ENCODE measurements around the gene GSTM2. TPM values are rescaled to one million over a fixed set of nuclear protein-coding genes. Genes with fewer than 3 reads are reported as not detected.

Gene GSTM2
- total RNA-seq, 1 donor from 2014 or later, result 37.3 TPM

DNA sequence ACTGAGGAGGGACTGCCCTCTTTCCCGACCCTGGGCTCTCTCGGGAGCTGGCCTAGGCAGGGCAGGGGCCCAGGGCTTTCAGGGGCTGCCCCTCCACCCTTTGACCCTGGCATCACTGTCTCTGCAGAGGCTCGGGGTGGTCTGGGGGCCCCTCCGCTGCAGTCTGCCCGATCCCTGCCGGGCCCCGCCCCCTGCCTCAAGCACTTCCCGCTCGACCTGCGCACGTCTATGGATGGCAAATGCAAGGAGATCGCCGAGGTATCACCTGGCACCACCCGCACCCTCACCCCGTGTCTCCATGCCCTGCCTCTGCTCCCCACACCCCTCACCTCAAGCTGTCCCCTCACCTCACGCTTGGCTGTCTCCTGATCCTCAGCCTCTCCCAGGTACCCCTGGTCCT is 42.7 kb upstream of the GSTM2 start:
- TF ChIP-seq, protein P1, sequence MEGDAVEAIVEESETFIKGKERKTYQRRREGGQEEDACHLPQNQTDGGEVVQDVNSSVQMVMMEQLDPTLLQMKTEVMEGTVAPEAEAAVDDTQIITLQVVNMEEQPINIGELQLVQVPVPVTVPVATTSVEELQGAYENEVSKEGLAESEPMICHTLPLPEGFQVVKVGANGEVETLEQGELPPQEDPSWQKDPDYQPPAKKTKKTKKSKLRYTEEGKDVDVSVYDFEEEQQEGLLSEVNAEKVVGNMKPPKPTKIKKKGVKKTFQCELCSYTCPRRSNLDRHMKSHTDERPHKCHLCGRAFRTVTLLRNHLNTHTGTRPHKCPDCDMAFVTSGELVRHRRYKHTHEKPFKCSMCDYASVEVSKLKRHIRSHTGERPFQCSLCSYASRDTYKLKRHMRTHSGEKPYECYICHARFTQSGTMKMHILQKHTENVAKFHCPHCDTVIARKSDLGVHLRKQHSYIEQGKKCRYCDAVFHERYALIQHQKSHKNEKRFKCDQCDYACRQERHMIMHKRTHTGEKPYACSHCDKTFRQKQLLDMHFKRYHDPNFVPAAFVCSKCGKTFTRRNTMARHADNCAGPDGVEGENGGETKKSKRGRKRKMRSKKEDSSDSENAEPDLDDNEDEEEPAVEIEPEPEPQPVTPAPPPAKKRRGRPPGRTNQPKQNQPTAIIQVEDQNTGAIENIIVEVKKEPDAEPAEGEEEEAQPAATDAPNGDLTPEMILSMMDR (IDR thresholded peaks at IDR 0.05), result no peak
- intact Hi-C loops (cut with DNase I), result no loop called here
- no peaks in the 10 kb centered on the region for H3K27me3 ChIP-seq
- no peak overlapping the region for H3K27ac ChIP-seq
- H3K4me3 ChIP-seq, result no peak overlapping the region
- no peak for DNase-seq
- peaks cover 35% of the 10 kb centered on the region for H3K36me3 ChIP-seq
- H3K4me1 ChIP-seq, result peaks cover 33% of the 10 kb centered on the region
- no peak for ATAC-seq
- no peaks in the 10 kb centered on the region for H3K9me3 ChIP-seq

DNA sequence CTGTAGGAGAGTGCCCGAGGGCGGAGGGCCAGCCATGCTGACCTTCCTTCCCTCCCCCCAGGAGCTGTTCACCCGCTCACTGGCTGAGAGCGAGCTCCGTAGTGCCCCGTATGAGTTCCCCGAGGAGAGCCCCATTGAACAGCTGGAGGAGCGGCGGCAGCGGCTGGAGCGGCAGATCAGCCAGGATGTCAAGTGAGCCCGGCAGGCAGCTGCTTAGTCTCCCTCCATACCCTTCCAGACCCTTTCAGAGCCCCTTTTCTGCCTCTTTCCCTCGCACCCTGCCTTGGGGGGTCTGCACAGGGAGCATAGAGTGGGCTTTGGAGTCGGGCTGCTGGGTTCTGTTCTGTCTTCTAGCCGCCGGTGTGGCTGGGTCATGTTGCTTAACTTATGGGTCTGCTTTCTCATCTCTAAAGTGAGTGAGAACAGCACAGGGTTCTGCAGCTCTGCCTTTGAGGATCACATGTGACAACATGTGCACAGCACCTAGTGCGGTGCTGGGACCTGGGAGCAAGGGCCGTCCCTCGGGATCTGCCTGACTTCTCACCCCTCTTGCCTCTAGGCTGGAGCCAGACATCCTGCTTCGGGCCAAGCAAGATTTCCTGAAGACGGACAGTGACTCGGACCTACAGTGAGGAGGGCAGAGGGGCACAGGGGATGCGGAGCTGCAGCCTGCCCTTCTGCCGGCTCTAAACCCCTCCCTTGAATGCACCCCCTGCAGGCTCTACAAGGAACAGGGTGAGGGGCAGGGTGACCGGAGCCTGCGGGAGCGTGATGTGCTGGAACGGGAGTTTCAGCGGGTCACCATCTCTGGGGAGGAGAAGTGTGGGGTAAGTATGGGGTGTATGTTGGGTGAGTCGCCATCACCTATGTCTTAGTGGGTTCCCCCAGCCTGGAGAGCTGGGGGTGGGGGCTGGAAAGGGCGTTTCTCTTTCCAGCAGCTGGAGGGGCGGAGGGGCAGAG is 42.0 kb upstream of the GSTM2 start:
- Histone ChIP-seq H3K4me3 (no peak overlapping the region), H3K36me3 (peaks cover 38% of the 10 kb centered on the region), H3K27me3 (no peaks in the 10 kb centered on the region), H3K27ac (no peak overlapping the region), H3K4me1 (peaks cover 33% of the 10 kb centered on the region), H3K9me3 (no peaks in the 10 kb centered on the region)
- ATAC-seq (no peak), DNase-seq (no peak)
- TF ChIP-seq, protein P1 (IDR thresholded peaks at IDR 0.05), result no peak
- intact Hi-C loops (cut with DNase I), result no loop called here

DNA sequence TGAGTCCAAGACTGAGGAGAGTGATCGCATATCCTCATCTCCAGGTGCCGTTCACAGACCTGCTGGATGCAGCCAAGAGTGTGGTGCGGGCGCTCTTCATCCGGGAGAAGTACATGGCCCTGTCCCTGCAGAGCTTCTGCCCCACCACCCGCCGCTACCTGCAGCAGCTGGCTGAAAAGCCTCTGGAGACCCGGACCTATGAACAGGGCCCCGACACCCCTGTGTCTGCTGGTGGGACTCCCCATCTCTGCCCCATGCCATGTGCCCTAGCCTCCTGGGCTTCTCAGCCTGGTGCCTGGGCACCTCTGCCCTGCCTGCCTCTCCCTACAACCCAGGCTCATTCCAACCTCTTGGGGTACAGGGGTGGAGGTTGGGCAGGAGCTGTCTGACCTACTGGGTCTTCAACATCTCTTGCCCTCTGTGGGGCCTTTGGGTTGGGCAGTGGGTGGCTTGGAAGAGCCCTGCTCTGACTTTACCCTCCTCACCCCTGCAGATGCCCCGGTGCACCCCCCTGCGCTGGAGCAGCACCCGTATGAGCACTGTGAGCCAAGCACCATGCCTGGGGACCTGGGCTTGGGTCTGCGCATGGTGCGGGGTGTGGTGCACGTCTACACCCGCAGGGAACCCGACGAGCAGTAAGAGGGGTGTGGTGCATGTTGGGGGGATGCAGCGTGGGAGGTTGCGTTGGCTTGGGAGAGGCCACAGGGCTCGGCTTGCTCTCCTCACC is 41.0 kb upstream of the GSTM2 start:
- peaks cover 47% of the 10 kb centered on the region for H3K36me3 ChIP-seq
- H3K27ac ChIP-seq, result no peak overlapping the region
- no peaks in the 10 kb centered on the region for H3K9me3 ChIP-seq
- ATAC-seq, result no peak
- peaks cover 27% of the 10 kb centered on the region for H3K4me1 ChIP-seq
- intact Hi-C loops (cut with DNase I), result no loop called here
- H3K4me3 ChIP-seq, result no peak overlapping the region
- TF ChIP-seq, protein P1 (IDR thresholded peaks at IDR 0.05), result no peak
- no peaks in the 10 kb centered on the region for H3K27me3 ChIP-seq
- DNase-seq, result no peak

- TF ChIP-seq, protein P1 (IDR thresholded peaks at IDR 0.05), result no peak
- peaks cover 20% of the 10 kb centered on the region for H3K4me1 ChIP-seq
- no peak overlapping the region for H3K27ac ChIP-seq
- H3K27me3 ChIP-seq, result no peaks in the 10 kb centered on the region
- H3K4me3 ChIP-seq, result no peak overlapping the region
- peaks cover 51% of the 10 kb centered on the region for H3K36me3 ChIP-seq
- no peak for ATAC-seq
- H3K9me3 ChIP-seq, result no peaks in the 10 kb centered on the region
- no peak for DNase-seq
- intact Hi-C loops (cut with DNase I), result no loop called here
These were observed 40.0 kb upstream of the GSTM2 start for GRCh38 chr1:109627692-109628399.

GRCh38 chr1:109628540-109629321 is 39.1 kb upstream of the GSTM2 start:
- H3K9me3 ChIP-seq, result no peaks in the 10 kb centered on the region
- no peaks in the 10 kb centered on the region for H3K27me3 ChIP-seq
- peaks cover 11% of the 10 kb centered on the region for H3K4me1 ChIP-seq
- DNase-seq, result no peak
- intact Hi-C loops (cut with DNase I), result no loop called here
- H3K27ac ChIP-seq, result no peak overlapping the region
- ATAC-seq, result no peak
- no peak overlapping the region for H3K4me3 ChIP-seq
- TF ChIP-seq, protein P1 (IDR thresholded peaks at IDR 0.05), result no peak
- peaks cover 51% of the 10 kb centered on the region for H3K36me3 ChIP-seq

Data from upper lobe of right lung (tissue), 1 donor.